Activated naive CD8-positive, alpha-beta T cell treated with anti-CD3 and anti-CD28 coated beads, Interleukin-2, amount 10 ng/mL, durations not matched to agents 7 days and 5 days (primary cell): Measurements from ENCODE around the gene PAAF1. TPM values are rescaled to one million over a fixed set of nuclear protein-coding genes. Genes with fewer than 3 reads are reported as not detected.

Experiments used
- ATAC-seq: fragments of 150-1000 bp; cut with Tn5 transposase; one replicate; pipeline ENCODE4 v1.10.0; 2021; ENCODE audit warnings: low read depth, moderate library complexity
- POLR2A ChIA-PET: fragments of 350-600 bp; sonication (Branson Sonifier 250); formaldehyde crosslinking; loops from one replicate; lab custom pipeline; 2021; ENCODE audit warnings: antibody characterized with exemption; lab: Charles Lee
- DNase-seq: peaks from one replicate; pipeline ENCODE4 v3.0.0; 2021
- H3K27ac Mint-ChIP-seq: one replicate; pipeline ENCODE4 v1.8.0; 2022; ENCODE audit warnings: mild to moderate bottlenecking, mixed read lengths
- H3K27me3 Mint-ChIP-seq: one replicate; pipeline ENCODE4 v1.8.0; 2022; ENCODE audit warnings: mild to moderate bottlenecking, moderate library complexity, mixed read lengths
- H3K36me3 Mint-ChIP-seq: one replicate; pipeline ENCODE4 v1.8.0; 2021; ENCODE audit warnings: mild to moderate bottlenecking, mixed read lengths
- H3K4me1 Mint-ChIP-seq: one replicate; pipeline ENCODE4 v1.8.0; 2021; ENCODE audit warnings: mixed read lengths
- H3K4me3 Mint-ChIP-seq: one replicate; pipeline ENCODE4 v1.8.0; 2022; ENCODE audit warnings: mild to moderate bottlenecking, moderate library complexity, mixed read lengths
- H3K9me3 Mint-ChIP-seq: one replicate; pipeline ENCODE4 v1.8.0; 2021; ENCODE audit warnings: mixed read lengths
- total RNA-seq, 2 experiments: library from RNA; stranded (reverse); gene quantifications; one replicate each; pipeline ENCODE4 v1.2.3, GENCODE V29; 2021

The PAAF1 gene
- total RNA-seq, 2 experiments from 2014 or later = 21.3 to 22.9 TPM

DNA sequence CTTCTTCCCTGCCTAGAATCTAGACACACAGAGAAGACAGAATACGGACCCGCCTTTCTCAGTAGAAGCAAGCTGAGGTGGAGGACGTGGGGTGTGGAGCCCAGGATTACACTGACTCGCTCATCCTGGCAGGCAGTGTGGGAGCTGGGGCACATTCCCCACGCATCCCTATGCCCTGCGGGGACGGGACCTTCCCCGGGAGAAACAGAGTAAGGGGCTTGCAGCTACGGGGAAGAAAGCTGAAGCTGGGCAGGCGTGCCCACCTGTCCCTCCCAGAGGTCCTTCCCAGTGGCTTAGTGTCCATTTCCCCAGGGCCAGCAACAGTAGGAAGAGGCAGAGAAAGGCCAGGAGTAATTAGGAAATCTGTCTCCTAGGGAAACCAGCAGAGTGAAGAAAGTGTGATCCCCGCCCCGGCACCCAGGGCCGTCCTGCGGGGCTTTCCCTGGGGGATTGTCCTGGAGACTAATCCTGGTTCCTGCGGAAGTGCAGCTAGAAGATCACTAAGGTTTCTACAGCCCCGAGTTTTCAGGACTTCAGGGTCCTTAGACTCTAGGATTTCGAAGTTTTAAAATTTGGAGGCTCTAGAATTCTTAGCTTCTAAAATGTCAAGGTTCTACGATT is 81.8 kb downstream of the PAAF1 start:
- DNase-seq (no peak), ATAC-seq (no peak)
- Mint-ChIP-seq H3K27me3 (peaks cover 8% of the 10 kb centered on the region), H3K4me3 (no peak overlapping the region), H3K9me3 (no peaks in the 10 kb centered on the region), H3K4me1 (no peaks in the 10 kb centered on the region), H3K27ac (no peak overlapping the region), H3K36me3 (no peaks in the 10 kb centered on the region)
- POLR2A ChIA-PET = no interaction called here

DNA sequence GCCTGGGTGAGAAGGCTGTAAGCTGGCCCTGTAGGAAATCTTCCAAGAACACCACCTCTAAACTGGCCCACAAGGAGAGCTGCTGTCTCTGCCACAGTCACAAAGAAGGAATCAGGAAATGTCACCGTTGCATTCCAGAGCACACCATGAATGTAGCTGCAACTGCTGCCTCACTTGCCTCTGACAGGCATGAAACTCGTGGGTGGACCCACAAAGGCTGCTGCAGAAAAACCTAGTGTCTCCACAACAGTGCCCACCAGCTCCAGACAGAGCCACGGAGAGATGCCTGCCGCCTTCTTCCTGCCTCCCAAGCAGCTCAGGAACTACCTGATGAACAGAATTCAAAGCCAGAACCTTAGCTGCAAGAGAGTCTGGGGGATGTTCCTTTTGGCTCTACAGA is 84.5 kb downstream of the PAAF1 start:
- ATAC-seq = no peak
- Mint-ChIP-seq H3K27ac (no peak overlapping the region), H3K4me1 (peaks cover 9% of the 10 kb centered on the region), H3K27me3 (peaks cover 8% of the 10 kb centered on the region), H3K4me3 (no peak overlapping the region), H3K36me3 (no peaks in the 10 kb centered on the region), H3K9me3 (no peaks in the 10 kb centered on the region)
- DNase-seq = no peak
- POLR2A ChIA-PET = no interaction called here

DNA sequence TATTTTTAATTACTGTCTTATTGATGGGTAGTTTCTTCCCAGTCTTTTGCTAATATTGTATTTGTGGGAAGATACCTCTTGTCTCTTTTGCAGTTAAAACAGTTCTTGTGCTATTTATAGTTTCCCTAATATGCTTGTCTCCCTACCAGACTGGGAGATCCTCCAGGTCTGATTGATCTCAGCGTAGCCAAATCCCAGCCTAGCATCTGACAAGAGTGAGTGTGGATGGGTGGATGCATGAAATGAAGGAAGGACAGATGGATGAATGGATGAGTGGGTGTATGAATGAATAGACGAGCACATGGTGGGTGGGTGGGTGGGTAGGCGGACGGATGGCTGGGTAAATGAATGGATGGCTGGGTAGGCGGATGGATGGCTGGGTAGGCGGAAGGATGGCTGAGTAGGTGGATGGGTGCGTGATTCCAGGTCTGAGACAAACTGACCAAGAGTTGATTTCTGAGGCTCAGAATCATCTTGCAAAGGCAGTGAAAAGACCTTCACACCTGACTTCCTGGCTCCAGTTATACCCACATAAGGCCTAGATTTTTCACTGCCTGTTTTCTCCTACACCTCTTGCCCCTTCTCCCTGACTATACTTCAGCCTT is 85.4 kb downstream of the PAAF1 start:
- Mint-ChIP-seq H3K4me3 (no peak overlapping the region), H3K9me3 (no peaks in the 10 kb centered on the region), H3K36me3 (no peaks in the 10 kb centered on the region), H3K27ac (no peak overlapping the region), H3K4me1 (peaks cover 9% of the 10 kb centered on the region), H3K27me3 (peaks cover 4% of the 10 kb centered on the region)
- POLR2A ChIA-PET = no interaction called here
- DNase-seq = no peak
- no peak for ATAC-seq

DNA sequence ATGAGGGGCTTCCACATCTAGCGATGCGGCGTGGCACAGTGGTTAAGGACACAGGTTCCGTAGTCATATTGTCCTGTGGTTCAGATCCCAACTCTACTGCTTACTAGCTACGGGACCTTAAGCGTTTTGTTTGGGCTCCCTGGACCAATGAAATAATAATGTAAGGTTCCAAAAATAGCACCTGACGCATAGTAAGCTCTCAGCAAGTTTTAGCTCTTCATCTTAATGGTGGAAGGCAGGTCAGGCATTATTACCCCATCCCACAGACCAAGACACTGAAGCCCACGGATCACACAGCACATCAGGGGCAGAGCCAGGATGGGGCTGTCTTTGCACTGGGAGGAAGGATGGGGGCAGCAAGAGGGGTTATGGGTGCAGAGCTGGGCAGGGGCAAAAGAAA is 87.1 kb downstream of the PAAF1 start:
- no peak for DNase-seq
- Mint-ChIP-seq H3K4me1 (peaks cover 15% of the 10 kb centered on the region), H3K27ac (no peak overlapping the region), H3K4me3 (no peak overlapping the region), H3K36me3 (no peaks in the 10 kb centered on the region), H3K9me3 (no peaks in the 10 kb centered on the region), H3K27me3 (no peaks in the 10 kb centered on the region)
- POLR2A ChIA-PET = interaction anchor here (0.5 to 2.9 kb wide), 5 partner anchors 10 to 207 kb away, joined by 3 to 21 read pairs (median 5); partner anchors contain the start of genes C2CD3, PPME1 and UCP2
- ATAC-seq = no peak

DNA sequence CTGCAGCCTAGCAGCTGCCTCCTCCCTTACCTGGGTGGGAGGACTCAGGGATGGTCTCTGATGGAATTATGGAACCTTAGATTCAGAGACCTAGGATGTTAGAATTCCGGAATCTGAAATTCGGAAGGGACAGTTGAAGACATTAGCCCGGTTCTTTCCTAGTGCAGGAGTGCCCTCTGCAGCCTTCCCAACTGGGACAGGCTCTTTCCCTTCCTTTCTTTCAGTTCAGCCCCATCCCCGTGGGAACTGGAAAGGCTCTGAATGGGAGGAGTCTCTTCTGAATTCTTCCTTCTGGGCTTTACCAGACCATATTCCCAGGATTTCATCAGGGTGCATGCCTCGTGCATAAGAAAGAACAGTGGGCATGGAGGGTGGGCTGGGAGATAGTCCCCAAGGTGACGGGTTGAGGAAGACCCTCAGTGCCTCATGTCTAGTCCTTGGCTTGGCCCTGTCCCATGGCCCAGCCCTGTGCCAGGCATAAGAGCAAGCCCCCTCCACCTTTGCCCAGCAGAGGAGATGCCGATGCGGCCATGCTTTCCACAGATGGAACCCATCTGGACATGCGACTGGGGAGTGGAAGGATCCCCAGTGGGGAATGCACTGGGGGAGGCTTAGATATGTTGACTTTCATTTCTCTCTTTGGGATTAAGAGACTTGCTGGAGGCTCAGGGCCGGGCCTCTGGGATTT is 88.4 kb downstream of the PAAF1 start:
- H3K27ac Mint-ChIP-seq = no peak overlapping the region
- H3K4me3 Mint-ChIP-seq = peak overlapping the region; percentile 23
- H3K4me1 Mint-ChIP-seq = peaks cover 29% of the 10 kb centered on the region
- H3K9me3 Mint-ChIP-seq = no peaks in the 10 kb centered on the region
- H3K36me3 Mint-ChIP-seq = no peaks in the 10 kb centered on the region
- ATAC-seq (no peak), DNase-seq (no peak)
- H3K27me3 Mint-ChIP-seq = no peaks in the 10 kb centered on the region
- POLR2A ChIA-PET = interaction anchor here (1.4 to 2.9 kb wide), 3 partner anchors 16 to 206 kb away, joined by 4 to 21 read pairs (median 5); partner anchors contain the start of genes C2CD3, PPME1 and UCP2

DNA sequence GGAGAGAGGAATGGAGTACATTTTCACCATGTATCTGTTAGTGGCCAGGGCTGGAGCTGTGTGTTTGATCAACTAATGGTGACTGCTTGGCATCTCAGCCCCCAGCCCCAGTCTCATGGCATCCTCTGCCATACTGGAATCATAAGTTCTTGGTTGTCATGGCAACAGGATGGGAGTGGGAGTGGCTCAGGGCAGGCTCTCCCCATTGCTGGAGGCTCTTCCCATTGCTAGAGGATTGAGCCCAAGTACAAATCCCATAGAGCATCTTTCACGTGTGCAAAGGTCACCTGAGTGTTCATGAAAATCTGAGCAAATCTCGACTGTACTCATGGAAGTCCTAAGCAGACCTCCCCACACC is 88.9 kb downstream of the PAAF1 start:
- DNase-seq (no peak), ATAC-seq (no peak)
- no peaks in the 10 kb centered on the region for H3K27me3 Mint-ChIP-seq
- no peaks in the 10 kb centered on the region for H3K9me3 Mint-ChIP-seq
- H3K4me3 Mint-ChIP-seq = no peak overlapping the region
- peaks cover 31% of the 10 kb centered on the region for H3K4me1 Mint-ChIP-seq
- no peak overlapping the region for H3K27ac Mint-ChIP-seq
- POLR2A ChIA-PET = interaction anchor here (1.1 to 2.9 kb wide), 3 partner anchors 14 to 30 kb away, joined by 4 to 21 read pairs (median 5); partner anchors contain the start of gene UCP2
- no peaks in the 10 kb centered on the region for H3K36me3 Mint-ChIP-seq

DNA sequence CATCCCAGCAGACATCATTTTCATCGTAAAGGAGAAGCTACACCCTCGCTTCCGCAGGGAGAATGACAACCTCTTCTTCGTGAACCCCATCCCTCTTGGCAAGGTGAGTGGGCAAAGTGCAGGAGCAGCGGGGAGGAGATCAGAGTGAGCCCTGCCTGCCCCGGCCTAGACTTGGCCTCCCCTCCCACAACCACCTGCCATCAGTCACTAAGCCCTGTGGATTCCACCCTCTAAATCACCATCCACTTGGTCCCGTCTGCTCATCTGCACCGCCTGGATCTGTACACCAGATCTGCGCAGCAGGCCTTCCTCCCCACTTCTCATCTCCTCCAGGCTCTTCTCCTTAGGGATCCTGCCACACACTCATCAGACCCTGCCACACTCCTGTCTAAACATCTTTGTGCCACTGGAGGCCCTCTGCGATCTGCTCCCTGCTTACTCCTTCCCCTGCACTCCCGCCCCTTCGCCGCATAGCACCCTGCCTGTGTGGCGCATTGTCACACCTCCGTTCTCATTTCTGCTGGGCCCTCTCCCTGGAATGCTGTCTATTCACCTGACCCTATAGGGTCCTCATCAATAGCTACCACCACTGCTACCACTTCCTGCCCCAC is 91.7 kb downstream of the PAAF1 start:
- Mint-ChIP-seq H3K4me1 (peaks cover 37% of the 10 kb centered on the region), H3K27ac (peak overlapping the region; percentile 62), H3K4me3 (no peak overlapping the region), H3K36me3 (peaks cover 2% of the 10 kb centered on the region), H3K9me3 (no peaks in the 10 kb centered on the region), H3K27me3 (no peaks in the 10 kb centered on the region)
- no peak for ATAC-seq
- POLR2A ChIA-PET = interaction anchor here (1.1 to 7.7 kb wide), 4 partner anchors 14 to 36 kb away, joined by 3 to 196 read pairs (median 8); partner anchors contain the start of gene UCP2
- DNase-seq = no peak

DNA sequence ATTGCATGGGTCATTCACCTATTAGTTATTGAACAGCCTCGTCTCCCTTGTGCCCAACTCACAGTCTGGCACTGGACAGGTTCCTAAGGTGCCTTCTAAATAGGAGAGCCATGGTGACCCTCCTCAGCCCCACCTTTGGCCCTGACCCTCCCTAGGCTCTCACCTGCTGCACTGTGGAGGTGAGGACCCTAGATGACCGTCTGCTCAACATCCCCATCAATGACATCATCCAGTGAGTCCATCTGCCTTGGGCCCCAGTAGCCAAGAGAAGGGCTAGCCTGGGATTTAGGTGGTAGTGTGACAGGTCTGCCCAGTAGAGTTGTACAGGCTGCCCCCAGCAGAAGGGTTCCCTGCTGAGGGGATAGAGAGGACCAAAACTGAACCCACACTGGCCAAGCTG is 92.3 kb downstream of the PAAF1 start:
- no peaks in the 10 kb centered on the region for H3K9me3 Mint-ChIP-seq
- ATAC-seq = no peak
- H3K4me3 Mint-ChIP-seq = no peak overlapping the region
- peak overlapping the region; percentile 62 for H3K27ac Mint-ChIP-seq
- POLR2A ChIA-PET = interaction anchor here (0.6 to 7.7 kb wide), 5 partner anchors 13 to 154 kb away, joined by 3 to 196 read pairs (median 4); partner anchors contain the start of gene UCP2
- DNase-seq = no peak
- H3K36me3 Mint-ChIP-seq = peaks cover 3% of the 10 kb centered on the region
- peaks cover 39% of the 10 kb centered on the region for H3K4me1 Mint-ChIP-seq
- no peaks in the 10 kb centered on the region for H3K27me3 Mint-ChIP-seq

DNA sequence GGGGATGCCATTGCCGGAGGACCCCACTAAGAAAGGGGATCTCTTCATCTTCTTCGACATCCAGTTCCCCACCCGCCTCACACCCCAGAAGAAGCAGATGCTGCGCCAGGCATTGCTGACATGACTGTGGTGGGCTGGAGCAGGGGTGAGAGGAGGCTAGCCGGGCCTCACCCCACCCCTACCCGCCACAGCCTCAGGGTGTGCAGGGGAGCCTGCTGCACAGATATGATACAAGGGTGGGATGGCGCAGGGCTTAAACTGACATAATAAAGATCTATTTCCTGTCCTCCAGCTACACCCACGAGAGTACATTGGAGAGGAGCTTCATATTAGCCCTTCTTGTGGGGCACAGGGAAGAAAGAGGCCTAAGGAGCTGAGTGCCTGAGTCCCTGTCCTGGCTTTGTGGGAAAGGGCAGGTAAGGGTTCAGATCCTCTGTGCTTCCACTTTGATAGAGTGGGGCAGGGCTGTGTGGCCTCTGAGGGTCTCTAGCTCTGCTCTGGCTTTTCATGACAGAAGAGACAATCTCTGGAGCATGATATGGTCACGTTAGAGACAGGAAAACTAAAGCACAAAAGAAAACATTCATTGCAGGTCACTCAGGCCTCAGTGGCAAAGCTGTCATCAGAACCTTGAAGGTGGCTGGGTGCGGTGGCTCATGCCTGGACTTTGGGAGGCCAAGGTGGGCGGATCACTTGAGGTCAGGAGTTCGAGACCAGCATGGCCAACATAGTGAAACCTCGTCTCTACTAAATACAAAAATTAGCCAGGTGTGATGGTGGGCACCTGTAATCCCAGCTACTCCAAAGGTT is 93.4 kb downstream of the PAAF1 start:
- ATAC-seq (peak; percentile 37), DNase-seq (peak; percentile 46)
- Mint-ChIP-seq H3K36me3 (peaks cover 13% of the 10 kb centered on the region), H3K27me3 (no peaks in the 10 kb centered on the region), H3K4me1 (peaks cover 42% of the 10 kb centered on the region), H3K4me3 (no peak overlapping the region), H3K27ac (peak overlapping the region; percentile 81), H3K9me3 (no peaks in the 10 kb centered on the region)
- POLR2A ChIA-PET = interaction anchor here (0.9 to 7.7 kb wide), 7 partner anchors 12 to 201 kb away, joined by 3 to 196 read pairs (median 5); partner anchors contain the start of genes C2CD3, PPME1 and UCP2

DNA sequence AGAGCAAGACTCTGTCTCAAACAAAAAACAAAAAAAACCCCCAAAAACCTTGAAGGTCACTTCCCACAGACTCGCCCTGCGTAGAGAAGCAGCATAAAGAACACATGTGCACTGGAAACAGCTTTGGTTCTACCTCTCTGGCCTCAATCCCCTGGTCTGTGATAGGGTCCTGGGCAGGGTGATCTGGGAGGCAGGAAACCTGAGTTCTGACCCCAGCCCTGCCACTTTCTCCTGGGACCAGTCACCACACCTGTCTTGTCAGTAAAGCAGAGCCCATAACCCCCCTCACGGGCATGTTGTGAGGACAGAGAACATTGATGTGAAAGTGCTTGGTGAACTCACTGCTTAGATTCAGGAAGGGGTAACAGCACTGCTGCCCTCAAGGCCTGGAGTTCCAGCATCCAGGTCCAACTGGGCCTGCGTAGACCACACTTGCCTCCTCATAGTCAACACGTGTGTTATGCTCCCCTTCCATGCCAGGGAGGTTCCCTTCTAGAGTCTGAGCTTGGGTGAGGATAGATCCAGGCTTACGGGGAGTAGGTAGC is 94.4 kb downstream of the PAAF1 start:
- Mint-ChIP-seq H3K4me1 (peaks cover 46% of the 10 kb centered on the region), H3K27me3 (no peaks in the 10 kb centered on the region), H3K27ac (peak overlapping the region; percentile 51), H3K9me3 (no peaks in the 10 kb centered on the region), H3K36me3 (peaks cover 21% of the 10 kb centered on the region), H3K4me3 (no peak overlapping the region)
- ATAC-seq = no peak
- no peak for DNase-seq
- POLR2A ChIA-PET = interaction anchor here (0.6 to 7.7 kb wide), 12 partner anchors 11 to 213 kb away, joined by 3 to 196 read pairs (median 8); partner anchors contain the start of genes C2CD3, PPME1 and UCP2

DNA sequence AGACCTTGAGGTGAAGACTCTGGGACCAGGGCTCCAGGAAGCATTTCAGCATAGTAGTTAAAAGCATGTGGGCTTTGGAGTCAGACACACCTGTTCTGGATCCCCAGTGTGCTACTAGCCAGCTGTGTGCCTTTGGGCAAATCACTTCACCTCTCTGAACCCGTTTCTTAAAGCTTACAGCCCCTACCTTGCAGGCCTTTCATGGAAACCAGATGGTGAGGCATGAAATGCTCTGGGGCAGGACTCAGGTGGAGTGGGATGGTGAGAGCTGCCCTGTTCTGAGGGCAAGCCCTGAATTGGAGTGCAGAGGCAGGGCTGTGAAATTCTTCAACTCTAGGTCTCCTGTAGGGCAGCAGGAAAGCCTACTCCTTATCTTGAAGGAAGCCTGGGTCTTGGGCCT is 95.4 kb downstream of the PAAF1 start:
- Mint-ChIP-seq H3K4me1 (peaks cover 49% of the 10 kb centered on the region), H3K27ac (peak overlapping the region; percentile 40), H3K36me3 (peaks cover 28% of the 10 kb centered on the region), H3K9me3 (no peaks in the 10 kb centered on the region), H3K4me3 (no peak overlapping the region), H3K27me3 (no peaks in the 10 kb centered on the region)
- ATAC-seq (no peak), DNase-seq (no peak)
- POLR2A ChIA-PET = interaction anchor here (0.9 to 7.7 kb wide), 9 partner anchors 10 to 212 kb away, joined by 3 to 196 read pairs (median 11); partner anchors contain the start of genes C2CD3, PPME1 and UCP2
